ENCODE results near the gene STAT1.

DNA sequence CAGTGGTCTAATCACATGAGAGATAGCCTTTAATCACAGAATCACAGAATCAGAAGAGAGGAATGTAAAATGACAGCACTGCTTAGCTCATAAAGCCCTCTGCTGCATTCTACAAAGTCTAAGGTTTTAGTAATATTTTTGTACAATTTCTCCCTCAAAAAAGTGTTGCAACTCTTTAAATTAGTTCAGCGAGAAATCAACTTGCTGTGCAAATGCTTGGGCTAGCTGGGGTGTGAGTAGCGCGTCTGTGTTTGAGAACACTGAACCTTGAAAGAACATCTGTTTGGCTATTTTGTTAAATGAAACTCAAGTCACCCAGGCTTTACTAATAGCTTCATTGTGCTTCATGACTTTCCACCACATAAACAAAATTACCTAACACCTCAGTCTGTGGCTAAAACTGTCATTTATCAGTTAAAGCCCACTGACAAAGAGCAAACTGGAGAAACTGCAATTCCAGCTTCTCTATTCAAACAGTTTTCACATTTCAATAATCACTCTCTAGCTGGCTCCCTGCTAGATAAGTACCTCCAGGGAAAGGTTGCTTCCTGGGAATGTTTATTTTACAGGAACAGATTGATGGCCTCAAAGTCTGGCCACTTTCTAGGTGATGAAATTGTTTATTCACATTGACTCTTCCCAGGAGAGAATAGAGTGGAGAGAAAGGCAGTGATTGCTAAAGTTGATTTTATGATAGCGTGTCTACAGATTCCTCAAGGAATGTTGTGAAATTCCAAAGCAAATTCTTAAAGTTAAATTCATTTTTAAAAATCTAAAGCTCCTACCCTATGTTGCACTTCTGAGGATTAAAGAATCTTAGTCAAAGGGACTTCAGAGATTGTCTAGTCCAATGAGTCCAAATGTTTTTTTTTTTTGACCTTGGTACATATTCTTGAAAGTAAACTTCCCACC, 36.0 kb upstream of the STAT1 start:
- TF ChIP-seq POLR2A (IDR thresholded peaks at IDR 0.05) = no peak
- TF ChIP-seq, protein P1, sequence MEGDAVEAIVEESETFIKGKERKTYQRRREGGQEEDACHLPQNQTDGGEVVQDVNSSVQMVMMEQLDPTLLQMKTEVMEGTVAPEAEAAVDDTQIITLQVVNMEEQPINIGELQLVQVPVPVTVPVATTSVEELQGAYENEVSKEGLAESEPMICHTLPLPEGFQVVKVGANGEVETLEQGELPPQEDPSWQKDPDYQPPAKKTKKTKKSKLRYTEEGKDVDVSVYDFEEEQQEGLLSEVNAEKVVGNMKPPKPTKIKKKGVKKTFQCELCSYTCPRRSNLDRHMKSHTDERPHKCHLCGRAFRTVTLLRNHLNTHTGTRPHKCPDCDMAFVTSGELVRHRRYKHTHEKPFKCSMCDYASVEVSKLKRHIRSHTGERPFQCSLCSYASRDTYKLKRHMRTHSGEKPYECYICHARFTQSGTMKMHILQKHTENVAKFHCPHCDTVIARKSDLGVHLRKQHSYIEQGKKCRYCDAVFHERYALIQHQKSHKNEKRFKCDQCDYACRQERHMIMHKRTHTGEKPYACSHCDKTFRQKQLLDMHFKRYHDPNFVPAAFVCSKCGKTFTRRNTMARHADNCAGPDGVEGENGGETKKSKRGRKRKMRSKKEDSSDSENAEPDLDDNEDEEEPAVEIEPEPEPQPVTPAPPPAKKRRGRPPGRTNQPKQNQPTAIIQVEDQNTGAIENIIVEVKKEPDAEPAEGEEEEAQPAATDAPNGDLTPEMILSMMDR (IDR thresholded peaks at IDR 0.05) = no peak
- no peak for TF ChIP-seq POLR2AphosphoS5 (IDR thresholded peaks at IDR 0.05)
